Transverse colon (tissue), 4 donors: Measurements from ENCODE around the gene GATAD1. TPM values are rescaled to one million over a fixed set of nuclear protein-coding genes. Genes with fewer than 3 reads are reported as not detected.
A peak's percentile ranks its signal among the peaks of the same experiment; 100 is the strongest.
"Not testable (repeated sequence)": the region's sequence is repeated elsewhere in the genome, so short reads cannot be mapped to it uniquely, and the experiment has no call there.

Experiments used
- DNase-seq: peaks from one replicate; pipeline ENCODE4 v3.0.0-alpha.2; 2019
- H3K27ac ChIP-seq, 4 donors: fragments of 200-600 bp; sonication (generic); 2 replicates each; pipeline ENCODE4 v1.5.1; 2016 to 2018; ENCODE audit warnings: inconsistent platforms in 4 of 4
- H3K27me3 ChIP-seq: fragments of 200-600 bp; sonication (generic); 2 replicates; pipeline ENCODE4 v1.5.1; 2017; ENCODE audit warnings: inconsistent platforms
- H3K36me3 ChIP-seq, 4 donors: fragments of 200-600 bp; sonication (generic); 2 replicates each; pipeline ENCODE4 v1.5.1; 2017 to 2019; ENCODE audit warnings: inconsistent platforms in 4 of 4
- H3K4me1 ChIP-seq, 4 donors: fragments of 200-600 bp; sonication (generic); 2 replicates each; pipeline ENCODE4 v1.5.1; 2017 to 2020; ENCODE audit warnings: inconsistent platforms in 4 of 4
- H3K4me3 ChIP-seq, 4 donors: fragments of 200-600 bp; sonication (generic); 1 replicate in 1 of 4; 2 replicates in 3 of 4; pipeline versions ENCODE4 v1.5.1 to v1.6.1; 2017 to 2019; ENCODE audit warnings: inconsistent platforms in 4 of 4
- H3K9me3 ChIP-seq, 2 donors: fragments of 200-600 bp; sonication (generic); 2 replicates each; pipeline ENCODE4 v1.5.1; 2017 to 2019; ENCODE audit warnings: inconsistent platforms in 2 of 2
- EP300 ChIP-seq: sonication (generic); formaldehyde crosslinking; IDR thresholded peaks from one replicate; pipeline ENCODE4 v1.6.1; 2017; ENCODE audit warnings: antibody characterized with exemption, low read depth
- POLR2A ChIP-seq: fragments of 450-650 bp; IDR thresholded peaks from one replicate; pipeline ENCODE4 v1.6.1; 2016; ENCODE audit warnings: antibody characterized with exemption, mild to moderate bottlenecking, moderate library complexity
- POLR2AphosphoS5 ChIP-seq, 3 donors: sonication (generic); formaldehyde crosslinking; IDR thresholded peaks; one replicate each; pipeline ENCODE4 v1.6.1; 2016; ENCODE audit warnings: antibody characterized with exemption in 3 of 3
- WGBS, 2 donors: methylation state at CpG; one replicate each; pipeline ENCODE4 v1.1.5; 2018; ENCODE audit warnings: low coverage in 1 of 2; 5-methylcytosine and 5-hydroxymethylcytosine counted together
- in situ Hi-C, 4 donors: fragments of 200-750 bp; cut with MboI; loops; one replicate each; pipeline versions ENCODE4 v1.15.0 to v1.15.1; 2017; ENCODE audit warnings: low sequenced_read_pairs in 3 of 4, low pct_ligation_motif_present in 1 of 4, low pct_unique_long_range_greater_than_20kb in 1 of 4
- intact Hi-C: fragments of 100-400 bp; cut with DNase I; formaldehyde crosslinking; loops from one replicate; pipeline ENCODE4 v1.15.1; 2023; ENCODE audit warnings: low total_unique reads
- total RNA-seq, 4 donors: library from RNA; depleted of rRNA; stranded (reverse); fragments of >200 nt; gene quantifications; one replicate each; pipeline ENCODE4 v1.1.0, GENCODE V29; 2016
- TF ChIP-seq, protein P1 (sequence below), 5 experiments: fragments of 200-600 bp in 3 of 5; fragments of 450-650 bp in 2 of 5; sonication (generic) in 3 of 5; IDR thresholded peaks; 1 replicate in 2 of 5; 2 replicates in 3 of 5; pipeline ENCODE4 v1.5.1; 2016 to 2017; ENCODE audit warnings: antibody characterized with exemption in 5 of 5, inconsistent platforms in 3 of 5, mild to moderate bottlenecking in 2 of 5, moderate library complexity in 1 of 5

The GATAD1 gene
- total RNA-seq, 4 donors from 2014 or later, result 18.9 to 57.0 (median 41.7) TPM

DNA sequence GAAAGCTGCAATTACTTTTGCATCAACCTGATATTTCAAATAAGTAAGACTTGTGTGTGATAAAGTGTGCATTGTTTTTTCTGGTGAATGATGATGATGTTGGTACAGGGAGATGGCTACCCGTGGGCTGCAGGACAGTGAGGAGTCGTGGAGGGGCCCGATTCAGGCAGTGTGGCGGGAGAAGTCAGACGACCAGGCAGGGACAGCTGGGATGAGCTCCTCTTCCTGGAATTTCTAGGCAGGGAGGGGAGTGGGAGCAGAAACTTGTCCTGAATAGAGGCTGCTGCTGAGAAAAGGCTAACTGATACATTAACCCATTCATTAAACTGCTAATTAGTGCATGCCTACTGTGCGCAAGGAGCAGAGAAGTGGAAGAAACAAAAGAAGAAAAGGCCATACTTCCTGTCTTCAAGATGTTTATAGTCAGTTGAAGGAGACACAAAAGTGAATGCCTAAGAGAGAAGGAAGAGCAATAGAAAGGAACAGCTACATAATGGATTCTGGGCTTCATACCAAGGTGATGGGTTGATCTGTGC, 9.3 kb upstream of the GATAD1 start:
- H3K27me3 ChIP-seq, result no peaks in the 10 kb centered on the region
- intact Hi-C loops (no loop called here), in situ Hi-C loops (loop anchor here in 2 of 4 donors (25.0 kb wide), 1 partner anchor 201 kb away; the partner anchor contains the start of genes ANKIB1 (in 2 of the 2) and KRIT1 (in 2 of the 2))
- H3K4me3 ChIP-seq, result no peak overlapping the region
- no peak for DNase-seq
- no peaks in the 10 kb centered on the region for H3K36me3 ChIP-seq
- no peaks in the 10 kb centered on the region for H3K4me1 ChIP-seq
- WGBS, 2 donors, result 62 to 73% methylated on average over 6 of the region's 6 CpGs
- TF ChIP-seq POLR2AphosphoS5 (IDR thresholded peaks at IDR 0.05) (no peak), POLR2A (no peak), EP300 (no peak)
- H3K9me3 ChIP-seq, result no peaks in the 10 kb centered on the region
- no peak overlapping the region for H3K27ac ChIP-seq

DNA sequence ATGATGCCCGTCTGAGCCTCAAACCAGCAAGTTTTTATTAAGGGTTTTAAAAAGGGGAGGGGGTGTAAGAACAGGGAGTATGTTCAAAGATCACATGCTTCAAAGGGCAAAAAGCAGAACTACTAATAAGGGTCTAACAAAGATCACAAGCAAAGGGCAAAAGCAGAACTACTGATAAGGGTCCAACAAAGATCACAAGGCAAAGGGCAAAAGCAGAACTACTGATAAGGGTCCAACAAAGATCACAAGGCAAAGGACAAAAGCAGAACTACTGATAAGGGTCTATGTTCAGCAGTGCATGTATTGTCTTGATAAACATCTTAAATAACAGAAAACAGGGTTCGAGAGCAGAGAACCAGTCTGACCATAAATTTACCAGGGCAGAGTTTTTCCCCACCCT, 4.6 kb upstream of the GATAD1 start:
- H3K4me1 ChIP-seq, H3K9me3 ChIP-seq, H3K4me3 ChIP-seq, H3K27ac ChIP-seq, H3K27me3 ChIP-seq, DNase-seq, H3K36me3 ChIP-seq, intact Hi-C loops: not testable (repeated sequence)
- WGBS, 2 donors, result 81 to 90% methylated on average over 2 of the region's 2 CpGs
- in situ Hi-C loops, result loop anchor here in 2 of 4 donors (25.0 kb wide), 1 partner anchor 205 kb away; the partner anchor contains the start of genes ANKIB1 (in 2 of the 2) and KRIT1 (in 2 of the 2)

DNA sequence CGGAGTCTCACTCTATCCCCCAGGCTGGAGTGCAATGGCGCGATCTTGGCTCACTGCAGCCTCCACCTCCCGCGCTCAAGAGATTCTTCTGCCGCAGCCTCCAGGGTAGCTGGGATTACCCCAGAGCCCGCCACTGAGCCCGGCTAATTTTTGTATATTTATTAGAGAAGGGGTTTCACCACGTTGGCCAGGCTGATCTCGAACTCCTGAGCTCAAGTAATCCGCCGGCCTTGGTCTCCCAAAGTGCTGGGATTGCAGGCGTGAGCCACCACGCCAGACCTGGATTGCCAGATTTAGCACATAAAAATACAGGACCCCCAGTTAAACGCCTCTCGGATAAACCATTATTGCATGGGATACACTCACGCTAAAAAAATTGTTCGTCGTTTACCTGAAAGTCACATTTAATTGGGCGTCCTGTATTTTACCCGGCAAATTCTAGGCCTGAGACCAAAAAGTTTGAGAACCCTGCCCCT, 375 bp upstream of the GATAD1 start:
- H3K36me3 ChIP-seq, result peaks cover 0 to 15% (median 6%) of the 10 kb centered on the region in 4 donors
- no peaks in the 10 kb centered on the region for H3K27me3 ChIP-seq
- peak; percentile 17 for DNase-seq
- H3K9me3 ChIP-seq, result no peaks in the 10 kb centered on the region
- peak overlapping the region in 3 of 4 donors; percentile 91 to 99 (median 97) for H3K4me3 ChIP-seq
- WGBS, 2 donors, result 56% methylated on average over 21 of the region's 21 CpGs; no CpG with 5 or more reads in 1 of the 2 donors
- in situ Hi-C loops, result loop anchor here in 2 of 4 donors (25.0 kb wide), 1 partner anchor 210 kb away; the partner anchor contains the start of genes ANKIB1 (in 2 of the 2) and KRIT1 (in 2 of the 2)
- TF ChIP-seq EP300, result no peak
- TF ChIP-seq, protein P1, sequence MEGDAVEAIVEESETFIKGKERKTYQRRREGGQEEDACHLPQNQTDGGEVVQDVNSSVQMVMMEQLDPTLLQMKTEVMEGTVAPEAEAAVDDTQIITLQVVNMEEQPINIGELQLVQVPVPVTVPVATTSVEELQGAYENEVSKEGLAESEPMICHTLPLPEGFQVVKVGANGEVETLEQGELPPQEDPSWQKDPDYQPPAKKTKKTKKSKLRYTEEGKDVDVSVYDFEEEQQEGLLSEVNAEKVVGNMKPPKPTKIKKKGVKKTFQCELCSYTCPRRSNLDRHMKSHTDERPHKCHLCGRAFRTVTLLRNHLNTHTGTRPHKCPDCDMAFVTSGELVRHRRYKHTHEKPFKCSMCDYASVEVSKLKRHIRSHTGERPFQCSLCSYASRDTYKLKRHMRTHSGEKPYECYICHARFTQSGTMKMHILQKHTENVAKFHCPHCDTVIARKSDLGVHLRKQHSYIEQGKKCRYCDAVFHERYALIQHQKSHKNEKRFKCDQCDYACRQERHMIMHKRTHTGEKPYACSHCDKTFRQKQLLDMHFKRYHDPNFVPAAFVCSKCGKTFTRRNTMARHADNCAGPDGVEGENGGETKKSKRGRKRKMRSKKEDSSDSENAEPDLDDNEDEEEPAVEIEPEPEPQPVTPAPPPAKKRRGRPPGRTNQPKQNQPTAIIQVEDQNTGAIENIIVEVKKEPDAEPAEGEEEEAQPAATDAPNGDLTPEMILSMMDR (IDR thresholded peaks at IDR 0.05), result peak in 1 of 5 experiments; percentile 97
- intact Hi-C loops, result loop anchor here (5.0 kb wide), 1 partner anchor 200 kb away; the partner anchor contains the start of genes ANKIB1 and KRIT1
- peak overlapping the region; percentile 99 for H3K27ac ChIP-seq
- H3K4me1 ChIP-seq, result peaks cover 0 to 18% (median 9%) of the 10 kb centered on the region in 4 donors

DNA sequence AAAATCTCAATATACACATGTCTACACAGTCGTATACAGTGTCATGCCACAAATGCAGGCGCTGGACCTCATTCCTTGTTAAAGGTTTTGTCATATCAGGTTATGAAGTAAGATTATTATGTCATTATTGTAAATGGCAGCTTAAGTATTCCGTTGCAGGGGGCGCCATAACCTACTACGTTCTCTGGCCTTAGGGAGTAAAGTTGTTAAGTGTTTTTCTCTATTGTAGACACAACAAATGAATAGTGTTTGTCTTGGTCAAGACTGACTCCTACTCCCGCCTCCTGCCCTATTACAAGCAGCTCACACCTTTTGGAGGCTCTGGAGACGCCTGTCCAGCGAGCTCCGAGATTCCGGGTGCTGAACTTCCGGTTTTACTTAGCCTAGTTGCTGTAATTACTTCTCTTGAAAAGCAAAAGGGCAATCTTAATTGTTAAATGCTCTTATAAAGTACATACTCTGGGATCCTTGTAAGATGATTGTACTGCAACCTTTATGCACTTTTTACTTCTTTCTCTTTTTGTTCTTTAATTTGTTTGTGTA, 994 bp downstream of the GATAD1 start:
- intact Hi-C loops (loop anchor here (5.0 kb wide), 1 partner anchor 201 kb away; the partner anchor contains the start of genes ANKIB1 and KRIT1), in situ Hi-C loops (loop anchor here in 2 of 4 donors (25.0 kb wide), 1 partner anchor 211 kb away; the partner anchor contains the start of genes ANKIB1 (in 2 of the 2) and KRIT1 (in 2 of the 2))
- Histone ChIP-seq H3K9me3 (no peaks in the 10 kb centered on the region), H3K4me1 (peaks cover 0 to 18% (median 9%) of the 10 kb centered on the region in 4 donors), H3K4me3 (peak overlapping the region; percentile 91 to 99 (median 98)), H3K27me3 (no peaks in the 10 kb centered on the region), H3K27ac (peak overlapping the region; percentile 99), H3K36me3 (peaks cover 0 to 18% (median 7%) of the 10 kb centered on the region in 4 donors)
- TF ChIP-seq EP300 (no peak), POLR2A (no peak), POLR2AphosphoS5 (IDR thresholded peaks at IDR 0.05) (peak in 1 of 3 donors; percentile 8)
- TF ChIP-seq, protein P1 (IDR thresholded peaks at IDR 0.05), result peak; percentile 23 to 50 (median 40)
- WGBS, 2 donors, result 0% methylated on average over 11 of the region's 11 CpGs
- DNase-seq, result peak; percentile 67

DNA sequence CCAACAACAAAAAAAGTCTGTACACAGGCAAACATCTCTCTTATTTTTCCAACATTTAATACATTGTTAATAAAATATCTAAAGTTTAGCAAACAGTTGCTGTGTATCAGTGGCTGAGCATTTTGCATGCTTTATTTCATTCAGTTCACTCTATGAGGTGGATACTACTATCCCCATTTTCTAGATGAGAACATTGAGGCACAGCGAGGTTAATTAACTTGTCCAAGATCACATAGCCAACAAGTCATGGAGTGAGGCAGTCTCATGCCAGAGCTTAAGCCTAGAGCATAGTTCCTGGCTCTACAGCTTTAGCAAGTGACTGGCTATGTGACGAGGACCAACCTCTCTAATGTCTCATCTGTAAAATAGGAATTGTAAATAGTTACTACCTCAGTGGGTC, 4.4 kb downstream of the GATAD1 start:
- intact Hi-C loops, result no loop called here
- in situ Hi-C loops, result loop anchor here in 1 of 4 donors (25.0 kb wide), 1 partner anchor 614 kb away; no protein-coding TSS in a partner anchor
- Histone ChIP-seq H3K36me3 (peaks cover 0 to 42% (median 20%) of the 10 kb centered on the region in 4 donors), H3K9me3 (no peaks in the 10 kb centered on the region), H3K4me1 (peaks cover 0 to 17% (median 9%) of the 10 kb centered on the region in 4 donors), H3K4me3 (no peak overlapping the region), H3K27me3 (no peaks in the 10 kb centered on the region), H3K27ac (no peak overlapping the region)
- 93 to 100% methylated on average over 2 of the region's 2 CpGs for WGBS, 2 donors
- TF ChIP-seq EP300, result no peak
- TF ChIP-seq POLR2A, result no peak
- TF ChIP-seq POLR2AphosphoS5 (IDR thresholded peaks at IDR 0.05), result no peak
- TF ChIP-seq, protein P1 (IDR thresholded peaks at IDR 0.05), result no peak
- DNase-seq, result no peak
